Neural progenitor cell (in vitro differentiated cells): Measurements from ENCODE around the gene RAPGEF2.

Experiments used
- CTCF ChIP-seq: fragments of 200-600 bp; sonication (generic); IDR thresholded peaks from 2 replicates; pipeline ENCODE4 v1.5.1; 2017; ENCODE audit warnings: antibody characterized with exemption, mild to moderate bottlenecking
- EZH2 ChIP-seq: fragments of 200-600 bp; sonication (generic); IDR thresholded peaks from 2 replicates; pipeline ENCODE4 v1.6.1; 2017; ENCODE audit warnings: antibody characterized with exemption, mild to moderate bottlenecking, moderate library complexity
- EZH2phosphoT487 ChIP-seq: fragments of 200-600 bp; sonication (generic); IDR thresholded peaks from 2 replicates; pipeline ENCODE4 v1.6.1; 2017; ENCODE audit warnings: antibody characterized with exemption

- TF ChIP-seq CTCF (no peak), EZH2phosphoT487 (no peak), EZH2 (no peak)
Measured at GRCh38 chr4:159162576-159162975, 59.7 kb downstream of the RAPGEF2 start.
